ENCODE measurements around the gene KIF26B.

- TF ChIP-seq CTCF (IDR thresholded peaks at IDR 0.05), result no peak
- TF ChIP-seq POLR2AphosphoS5 (IDR thresholded peaks at IDR 0.05), result no peak
- TF ChIP-seq POLR2A (IDR thresholded peaks at IDR 0.05), result no peak
Measured at GRCh38 chr1:245501633-245502032, 346.8 kb downstream of the KIF26B start.

All from transverse colon (tissue), 4 donors.